GM19463 (cell line): Measurements from ENCODE around the gene BTBD3.

Experiments used
- ATAC-seq: cut with Tn5 transposase; IDR thresholded peaks from one replicate; pipeline ENCODE4 v1.9.1; 2021; ENCODE audit warnings: mild to moderate bottlenecking, moderate library complexity; ENCODE audit not compliant: unreplicated experiment

The BTBD3 gene

DNA sequence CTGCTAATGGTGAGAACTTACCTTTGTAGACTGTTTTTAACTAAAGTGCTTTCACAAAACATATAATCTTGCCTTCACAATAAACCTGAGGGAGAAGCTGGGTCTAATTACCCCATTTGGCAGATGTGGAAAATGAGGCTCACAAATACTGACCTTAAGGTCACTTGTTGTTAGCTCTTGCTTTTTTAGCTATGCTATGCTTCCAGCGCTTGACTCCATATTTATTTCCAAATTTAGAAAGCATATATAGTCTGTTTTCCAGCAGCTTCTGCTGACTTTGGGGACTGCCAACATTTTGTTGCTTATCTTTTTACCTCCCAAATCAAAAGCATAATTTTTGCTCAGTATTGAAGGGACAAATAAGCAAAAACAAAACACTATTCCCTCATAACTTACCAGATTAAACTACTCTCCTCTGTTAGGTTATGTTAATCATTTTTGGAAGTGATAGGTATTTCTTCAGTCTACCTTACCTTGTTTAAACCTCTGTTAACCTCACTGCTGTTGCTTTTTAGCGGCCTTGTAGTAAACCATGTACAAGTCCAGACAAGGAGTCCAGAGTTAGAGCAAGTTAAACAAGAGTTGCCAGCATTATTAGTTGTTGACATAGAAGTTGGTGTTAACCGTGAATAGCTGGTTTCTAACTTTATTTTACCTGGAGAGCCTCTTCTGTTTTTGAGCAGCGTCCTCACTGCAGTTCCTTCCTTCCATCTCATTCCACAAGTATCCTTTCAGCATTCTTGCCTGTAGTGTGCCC lies 4.9 kb upstream of the BTBD3 start:
- no peak for ATAC-seq

DNA sequence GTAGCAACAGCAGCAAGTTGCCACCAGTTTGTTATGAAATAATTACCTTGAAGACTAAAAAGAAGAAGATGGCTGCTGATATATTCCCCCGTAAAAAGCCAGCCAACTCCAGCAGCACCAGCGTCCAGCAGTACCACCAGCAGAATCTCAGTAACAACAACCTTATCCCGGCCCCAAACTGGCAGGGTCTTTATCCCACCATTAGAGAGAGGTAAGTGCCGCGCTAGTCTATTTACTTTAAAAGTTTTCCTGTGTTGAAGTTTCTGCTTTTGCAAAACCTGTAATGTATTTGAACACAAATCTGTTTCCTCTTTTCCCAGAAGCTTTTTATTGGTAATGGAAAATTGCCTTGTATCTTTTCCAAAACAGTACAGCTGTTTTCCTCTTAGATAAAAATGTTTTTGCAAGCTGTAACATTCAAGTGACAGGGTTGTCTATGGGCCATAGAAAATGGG lies 725 bp downstream of the BTBD3 start:
- no peak for ATAC-seq

DNA sequence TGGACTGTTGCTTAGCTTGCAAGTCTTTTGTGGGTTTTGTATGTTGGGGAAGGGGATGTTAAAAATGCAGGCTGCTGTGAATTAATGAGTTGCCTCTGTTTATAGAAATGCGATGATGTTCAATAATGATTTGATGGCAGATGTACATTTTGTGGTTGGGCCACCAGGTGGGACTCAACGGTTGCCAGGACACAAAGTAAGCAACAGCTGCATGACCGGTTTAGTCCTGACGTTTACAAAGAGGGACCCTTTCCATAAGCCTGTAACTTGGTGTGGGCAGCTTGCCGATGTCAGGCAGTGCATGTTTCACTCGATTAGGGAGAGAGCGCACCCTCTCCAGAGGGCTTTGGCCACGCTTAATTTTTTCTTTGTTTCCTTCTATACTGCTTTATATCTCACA lies 1.3 kb downstream of the BTBD3 start:
- no peak for ATAC-seq

DNA sequence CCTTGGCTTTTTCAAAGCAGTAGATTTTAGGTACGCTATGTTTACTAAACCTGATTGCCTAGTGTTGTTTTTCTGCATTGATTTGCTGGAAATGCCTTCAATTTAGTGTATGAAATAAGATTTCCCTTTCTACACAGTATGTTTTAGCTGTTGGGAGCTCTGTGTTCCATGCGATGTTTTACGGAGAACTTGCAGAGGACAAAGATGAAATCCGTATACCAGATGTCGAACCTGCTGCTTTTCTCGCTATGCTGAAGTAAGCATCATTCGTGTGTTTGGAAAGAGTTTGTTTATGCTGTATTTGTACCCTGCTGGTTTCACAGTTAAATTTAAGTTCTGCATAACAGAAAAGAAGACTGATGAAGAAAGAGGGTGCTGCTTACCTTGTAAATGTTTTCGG lies 1.9 kb downstream of the BTBD3 start:
- ATAC-seq = no peak

DNA sequence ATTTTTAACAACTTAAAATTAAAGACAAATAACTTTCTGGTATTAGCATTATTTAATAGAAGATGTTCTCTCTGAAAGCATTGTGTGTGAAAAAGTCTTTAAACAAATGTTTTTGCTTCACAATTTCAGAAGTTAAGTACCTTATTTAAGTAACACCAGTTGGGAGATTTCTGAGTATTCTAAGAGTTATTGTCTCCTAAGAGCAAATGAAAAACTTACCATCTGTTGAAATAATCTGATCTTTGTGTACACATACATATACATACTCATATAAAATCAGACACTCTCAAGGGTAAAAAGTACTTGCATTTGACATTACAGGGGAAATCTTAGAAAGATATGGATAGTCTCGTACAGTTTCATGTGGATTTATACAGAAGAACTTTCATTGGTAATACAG lies 2.4 kb downstream of the BTBD3 start:
- ATAC-seq = no peak

DNA sequence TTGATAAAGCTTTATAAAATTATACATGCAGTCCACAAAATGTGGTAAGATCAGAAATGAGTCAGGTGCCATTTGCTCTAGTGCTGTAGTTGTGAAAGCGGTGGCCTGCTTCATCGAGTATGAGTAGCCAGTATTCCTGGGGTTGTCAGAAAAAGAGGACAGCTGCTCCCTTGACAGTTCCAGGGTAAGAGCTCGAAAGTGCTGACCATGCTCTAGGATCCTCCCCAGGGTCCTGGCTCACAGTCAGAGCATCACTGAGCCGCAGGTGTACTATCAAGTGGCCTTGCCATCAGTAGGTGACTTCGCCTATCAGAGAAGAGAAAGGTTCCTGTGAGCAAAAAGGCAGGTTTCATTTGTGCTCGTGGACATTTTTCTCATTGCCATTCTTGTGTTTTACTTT lies 3.6 kb downstream of the BTBD3 start:
- ATAC-seq = no peak

DNA sequence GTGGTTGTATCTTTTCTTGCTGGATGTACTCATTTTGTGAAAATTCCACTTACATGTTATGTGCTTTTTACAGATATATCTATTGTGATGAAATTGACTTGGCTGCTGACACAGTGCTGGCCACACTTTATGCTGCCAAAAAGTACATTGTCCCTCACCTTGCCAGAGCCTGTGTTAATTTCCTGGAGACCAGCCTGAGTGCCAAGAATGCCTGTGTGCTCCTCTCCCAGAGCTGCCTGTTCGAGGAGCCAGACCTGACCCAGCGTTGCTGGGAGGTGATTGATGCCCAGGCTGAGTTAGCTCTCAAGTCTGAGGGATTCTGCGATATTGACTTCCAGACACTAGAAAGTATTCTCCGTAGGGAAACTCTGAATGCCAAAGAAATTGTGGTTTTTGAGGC lies 4.9 kb downstream of the BTBD3 start:
- no peak for ATAC-seq

DNA sequence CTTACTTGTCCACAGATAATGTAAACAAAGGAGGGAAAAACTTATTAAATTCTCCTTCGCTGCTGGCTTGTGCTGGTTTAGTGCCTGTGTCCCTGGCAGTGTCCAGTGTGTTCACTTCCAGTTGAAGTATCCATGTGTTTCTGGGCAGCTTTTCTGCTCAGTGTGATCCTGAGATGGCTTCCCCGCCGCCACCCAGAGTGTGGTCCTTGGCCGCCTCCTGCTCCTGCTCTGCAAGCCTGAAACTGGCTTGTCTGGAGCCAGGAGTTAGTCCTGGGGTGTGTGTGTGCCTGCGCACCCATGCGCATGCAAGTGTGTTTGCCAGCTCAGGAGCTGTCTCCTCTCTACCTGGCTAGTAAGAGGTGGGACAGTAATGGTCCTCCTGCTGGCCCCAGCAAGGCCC lies 7.2 kb downstream of the BTBD3 start:
- ATAC-seq = no peak

DNA sequence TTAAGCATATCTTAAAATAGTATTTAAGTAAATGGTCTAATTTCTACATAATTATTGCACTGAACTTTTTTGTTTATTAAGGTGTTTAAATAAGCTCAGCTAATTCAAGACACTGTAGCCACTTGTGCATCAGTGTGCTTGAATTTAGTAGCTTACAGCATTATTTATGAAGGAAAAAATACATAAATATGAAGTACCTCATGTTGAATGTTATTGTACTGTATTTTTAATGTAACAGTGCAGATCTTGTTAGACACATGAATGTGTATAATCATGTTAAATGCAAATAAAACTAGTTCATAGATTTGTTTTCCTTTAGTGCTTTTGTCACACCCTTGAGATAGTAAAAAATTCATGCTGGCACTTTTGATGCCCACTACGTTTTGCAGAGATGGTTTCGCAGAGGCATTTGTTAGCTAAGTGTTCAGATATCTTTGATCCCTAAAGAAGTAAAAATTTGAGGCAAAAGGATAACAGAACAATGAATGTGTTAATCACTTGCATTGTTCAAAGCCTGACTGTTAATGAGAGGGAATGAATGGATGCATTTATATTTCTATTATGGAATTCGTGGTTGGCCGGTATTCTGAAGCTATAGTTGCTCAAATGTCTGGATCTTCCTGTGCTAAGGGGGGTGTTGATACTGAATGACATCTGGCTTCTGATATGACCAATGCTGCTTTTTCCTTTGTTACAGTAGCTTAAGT lies 8.8 kb downstream of the BTBD3 start:
- no peak for ATAC-seq

DNA sequence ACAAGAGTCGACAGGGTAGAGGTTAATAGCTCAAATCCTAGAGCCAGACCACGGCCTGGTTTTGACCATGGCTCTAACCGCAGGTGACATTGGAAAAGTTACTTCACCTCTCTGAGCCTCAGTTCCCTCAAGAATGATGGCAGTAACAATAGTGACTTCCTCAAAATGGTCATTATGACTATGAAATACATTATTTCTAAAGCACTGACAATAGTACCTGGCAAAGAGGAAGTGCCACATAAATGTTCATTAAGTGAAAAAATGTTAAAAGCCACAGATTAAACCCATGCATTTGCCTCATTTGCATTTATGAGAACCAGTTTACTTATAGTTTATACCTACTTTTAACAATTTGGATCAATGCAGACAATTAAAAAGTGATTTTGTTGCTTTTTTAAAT lies 12.3 kb downstream of the BTBD3 start:
- ATAC-seq = no peak

DNA sequence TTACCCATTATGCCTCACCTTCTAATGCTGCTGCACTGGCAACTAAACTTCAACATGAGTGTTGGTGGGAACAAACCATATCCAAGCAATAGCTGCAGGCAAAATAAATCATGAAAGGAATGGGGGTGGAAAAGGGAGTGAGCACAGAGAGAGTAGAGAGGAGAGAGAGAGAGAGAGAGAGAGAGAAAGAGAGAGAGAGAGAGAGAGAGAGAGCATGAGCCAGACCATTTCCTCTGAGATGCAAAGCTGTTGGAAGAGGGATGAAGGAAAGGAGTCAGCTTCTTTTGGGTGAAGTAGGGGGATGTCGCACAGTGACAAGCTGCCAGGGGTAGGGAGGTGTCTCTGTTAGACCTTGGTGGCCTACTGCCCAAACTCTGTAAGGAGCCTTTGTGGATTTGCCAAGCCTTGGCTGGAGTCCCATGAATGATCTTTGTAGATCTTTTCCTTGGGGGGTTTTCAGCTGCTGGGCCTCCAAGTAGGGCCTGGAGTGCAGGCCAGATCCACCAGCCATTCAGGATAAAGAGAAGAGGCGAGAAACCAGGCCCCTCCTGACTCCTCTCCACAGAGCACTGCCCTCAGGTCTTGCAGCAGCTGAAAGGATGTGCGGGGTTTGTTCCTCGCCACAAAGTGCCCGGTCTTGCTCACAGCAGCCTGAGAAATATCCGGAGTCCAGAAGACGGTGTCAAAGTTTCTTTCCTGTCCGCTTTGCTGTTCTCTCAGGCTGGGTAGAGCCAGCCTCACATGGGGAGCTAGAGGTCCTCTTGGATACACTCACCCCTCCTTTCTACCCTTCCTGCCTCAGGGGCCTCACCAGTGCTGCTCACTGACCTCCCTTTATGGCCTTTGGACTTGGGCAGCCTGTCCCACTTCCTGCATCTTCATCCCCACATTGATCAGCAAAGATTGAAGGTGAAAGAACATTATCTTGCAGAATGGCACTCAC lies 17.8 kb downstream of the BTBD3 start:
- no peak for ATAC-seq

DNA sequence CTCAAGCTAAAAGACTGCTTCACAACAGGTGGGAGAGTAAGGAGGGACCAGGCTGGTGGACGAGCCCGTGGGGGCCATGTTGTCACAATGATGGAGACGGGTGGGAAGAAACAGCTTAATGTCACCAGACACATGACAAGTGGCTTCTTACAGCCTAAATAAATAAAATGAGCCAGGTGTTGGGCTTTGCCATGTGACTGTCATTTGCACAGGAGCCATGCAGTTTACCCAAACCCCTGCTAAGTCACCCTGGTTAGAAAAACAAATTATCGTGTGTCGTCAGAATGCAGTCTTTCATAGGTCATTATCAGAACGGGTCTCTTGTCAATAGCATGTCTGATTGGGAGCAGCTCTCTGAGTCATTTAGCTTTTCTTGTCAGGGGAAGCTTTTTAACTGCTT lies 18.5 kb downstream of the BTBD3 start:
- no peak for ATAC-seq

DNA sequence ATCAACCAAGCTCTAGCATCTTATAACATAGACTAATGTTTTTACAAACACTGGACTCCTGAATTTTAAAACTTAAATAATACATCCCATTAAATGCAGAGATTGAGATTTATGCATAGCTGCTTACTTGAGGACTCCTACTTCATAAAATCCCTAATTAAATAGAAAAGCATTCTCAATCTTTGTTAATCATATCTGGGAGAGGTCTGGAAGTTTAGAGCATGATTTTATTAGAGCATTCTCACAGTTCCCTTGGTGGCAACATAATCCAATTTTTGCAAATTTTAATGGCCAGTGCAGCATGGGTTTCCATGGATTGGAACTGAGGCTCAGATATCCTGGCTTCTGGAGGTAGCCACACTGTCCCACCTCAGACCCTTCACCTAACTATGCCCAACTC lies 19.5 kb downstream of the BTBD3 start:
- ATAC-seq = no peak

DNA sequence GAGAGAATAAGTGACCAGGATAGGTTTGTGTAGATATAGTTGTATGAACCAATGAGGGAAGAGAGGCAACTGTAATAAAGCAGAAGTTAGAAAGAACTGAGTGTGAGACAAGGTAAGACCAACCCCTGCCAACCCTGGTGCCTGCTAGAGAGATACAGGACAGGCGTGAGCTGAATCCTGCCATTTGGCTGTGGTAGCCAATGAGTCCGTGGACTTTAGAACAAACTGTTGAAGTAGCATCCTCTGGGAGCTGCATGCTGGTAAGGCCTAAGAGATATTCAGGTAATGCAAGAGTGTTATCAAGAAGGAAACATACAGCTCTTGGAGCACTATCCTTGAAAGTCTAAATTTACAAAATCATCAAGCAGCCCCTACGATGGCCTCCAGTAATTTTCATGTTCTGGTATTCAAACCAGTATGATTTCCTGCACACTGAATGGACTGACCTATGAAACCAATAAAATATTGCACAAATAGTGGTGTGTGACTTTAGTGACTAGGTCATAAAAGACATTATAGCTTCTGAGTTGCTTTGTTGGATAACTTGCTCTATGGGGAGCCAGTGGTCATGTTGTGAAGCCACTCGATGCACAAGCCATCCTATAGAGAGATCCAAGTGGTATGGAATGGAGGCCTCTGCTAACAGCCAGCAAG lies 24.0 kb downstream of the BTBD3 start:
- no peak for ATAC-seq

DNA sequence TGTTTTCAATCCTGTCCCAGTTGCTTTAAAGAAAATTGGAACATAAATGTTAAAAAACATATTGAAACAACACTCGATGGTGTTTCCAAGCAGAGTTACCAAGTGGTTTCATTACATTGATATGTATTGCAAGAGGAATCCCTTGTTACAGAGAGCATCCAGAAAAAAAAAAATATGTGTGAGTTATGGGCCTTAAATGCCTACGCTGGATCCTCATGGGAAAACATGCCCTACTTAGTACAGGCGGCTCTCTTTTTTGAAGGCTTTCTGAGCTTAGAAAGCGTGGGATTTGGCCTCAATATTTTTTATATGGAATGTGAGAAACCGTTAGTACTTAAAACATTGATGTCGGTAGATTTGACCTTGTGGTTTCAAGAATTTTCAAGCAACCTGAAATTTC lies 26.1 kb downstream of the BTBD3 start:
- ATAC-seq = no peak

DNA sequence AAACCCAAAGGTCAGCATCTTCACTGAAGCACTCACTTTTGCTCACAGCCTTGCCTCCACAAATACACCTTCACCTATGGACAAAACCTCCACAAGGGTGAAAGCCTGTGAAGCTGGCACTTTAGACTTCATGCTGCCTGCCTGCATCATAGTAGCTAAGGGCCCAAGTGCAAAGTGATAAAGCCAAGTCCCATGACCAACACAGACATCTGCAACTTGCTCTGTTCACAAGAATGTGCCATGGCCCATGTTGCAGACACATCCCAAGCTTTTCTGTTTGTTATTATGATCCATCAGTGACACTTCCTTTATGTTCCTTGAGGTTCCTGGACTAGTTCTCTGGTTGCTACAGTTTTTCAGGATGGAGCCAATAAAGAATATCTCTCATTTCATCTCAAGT lies 31.1 kb downstream of the BTBD3 start:
- ATAC-seq = no peak

DNA sequence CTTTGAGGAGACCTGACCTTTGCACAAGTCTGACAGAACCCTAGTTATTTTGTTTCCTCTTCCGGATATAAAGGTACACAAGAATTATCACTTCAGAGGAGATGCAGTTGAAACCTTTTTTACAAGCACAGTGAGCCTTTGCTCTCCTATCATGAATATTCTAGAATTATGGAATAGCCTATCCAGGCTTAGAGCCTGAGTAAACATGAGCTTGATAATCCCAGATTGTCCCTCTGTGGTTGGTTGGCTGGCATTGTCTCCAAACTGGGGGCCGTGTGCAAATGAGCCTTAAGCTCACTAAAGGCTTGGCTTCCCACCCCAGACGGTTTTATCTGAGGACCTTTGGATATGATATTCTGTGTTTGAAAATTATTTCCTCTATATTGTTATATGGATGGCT lies 32.0 kb downstream of the BTBD3 start:
- ATAC-seq = no peak

DNA sequence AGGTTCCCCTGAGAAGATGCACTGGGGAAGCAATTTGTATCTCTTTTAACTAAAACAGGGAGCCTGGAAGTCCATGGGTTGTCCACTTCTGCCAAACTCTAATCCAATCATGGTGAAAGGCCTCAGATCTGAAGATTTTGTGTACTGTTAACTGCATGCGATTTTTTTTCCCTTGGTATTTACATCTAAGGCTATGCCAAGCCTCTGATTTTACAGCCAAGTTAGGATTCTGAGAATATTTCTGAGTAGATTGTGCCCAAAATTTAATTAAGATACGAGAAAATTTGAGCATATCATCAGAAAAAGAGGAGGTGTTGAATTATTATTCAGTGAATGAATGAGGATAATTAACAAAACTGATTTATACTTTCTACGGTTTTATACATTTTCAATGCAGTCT lies 34.0 kb downstream of the BTBD3 start:
- ATAC-seq = no peak

DNA sequence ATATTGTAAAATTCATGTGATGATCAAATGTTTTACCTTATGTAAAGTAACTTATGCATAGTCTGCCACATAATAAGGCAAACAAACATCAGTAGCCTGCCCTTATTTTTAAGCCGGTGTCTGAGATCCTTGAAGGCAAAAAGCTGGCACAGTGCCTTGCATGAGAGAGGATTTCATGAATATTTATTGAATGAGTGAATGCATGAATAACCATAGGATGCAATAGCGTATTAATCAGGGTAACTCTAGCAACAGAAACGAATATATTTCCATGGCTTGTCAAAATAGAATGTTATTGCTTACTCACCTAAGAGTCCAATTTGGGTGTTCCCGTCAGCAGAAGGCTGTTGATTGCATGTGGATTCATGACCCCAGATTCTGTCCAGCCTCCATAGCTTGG lies 34.9 kb downstream of the BTBD3 start:
- ATAC-seq = no peak

DNA sequence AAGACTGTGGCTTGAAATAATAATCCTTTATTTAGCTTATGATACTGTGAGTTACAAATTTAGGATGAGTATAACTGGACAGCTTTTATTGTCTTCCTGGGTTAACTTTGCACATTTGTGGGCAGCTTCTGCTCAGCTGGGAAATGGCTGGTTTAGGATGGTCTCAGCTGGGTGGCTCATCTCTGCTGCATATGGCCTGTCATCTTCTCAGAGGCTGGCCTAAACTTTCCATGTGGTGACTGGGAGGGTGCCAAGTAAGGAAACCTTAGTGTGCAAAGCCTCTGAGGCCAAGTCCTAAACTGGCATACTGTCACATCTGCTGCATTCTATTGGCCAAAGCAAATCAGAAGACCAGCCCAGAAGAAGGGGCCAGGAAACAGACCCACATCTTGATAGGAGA lies 40.2 kb downstream of the BTBD3 start:
- ATAC-seq = no peak

DNA sequence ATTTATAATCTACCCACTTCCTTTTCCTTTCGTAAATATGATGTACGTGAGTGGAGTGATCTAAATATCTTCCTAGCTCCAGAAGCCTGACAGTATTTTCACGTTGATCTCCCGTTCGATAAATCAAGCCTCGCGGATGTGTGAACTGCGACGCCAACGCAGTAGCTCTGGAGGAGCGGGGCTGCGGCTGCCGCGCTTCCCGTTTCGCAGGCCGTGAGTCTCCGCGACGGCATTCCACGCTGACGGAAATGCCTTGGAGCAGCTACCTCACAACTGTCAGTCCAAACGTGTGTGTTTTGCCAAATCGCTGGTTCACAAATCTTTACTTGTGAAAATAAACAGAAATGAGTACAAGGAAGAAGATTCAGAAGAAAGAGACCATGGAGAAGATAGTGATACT lies 41.2 kb downstream of the BTBD3 start:
- no peak for ATAC-seq
